ENCODE data around the gene LHFPL2. TPM values are rescaled to one million over a fixed set of nuclear protein-coding genes. Genes with fewer than 3 reads are reported as not detected.
"Not testable (repeated sequence)": the region's sequence is repeated elsewhere in the genome, so short reads cannot be mapped to it uniquely, and the experiment has no call there.

LHFPL2 gene, protein sequence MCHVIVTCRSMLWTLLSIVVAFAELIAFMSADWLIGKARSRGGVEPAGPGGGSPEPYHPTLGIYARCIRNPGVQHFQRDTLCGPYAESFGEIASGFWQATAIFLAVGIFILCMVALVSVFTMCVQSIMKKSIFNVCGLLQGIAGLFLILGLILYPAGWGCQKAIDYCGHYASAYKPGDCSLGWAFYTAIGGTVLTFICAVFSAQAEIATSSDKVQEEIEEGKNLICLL
- total RNA-seq: 10 to 100 TPM; 44.8 to 63.6 (median 50.2) TPM
- long read RNA-seq, donor 1, full-length matches to known transcripts: 13 of 69 reads
- long read RNA-seq, donor 1, partial matches to known transcripts: 36 of 69 reads
- long read RNA-seq, donor 1, other reads (novel, unspliced or antisense): 20 of 69 reads
- long read RNA-seq, donor 2, full-length matches to known transcripts: 1 of 6 reads
- long read RNA-seq, donor 2, partial matches to known transcripts: 4 of 6 reads
- long read RNA-seq, donor 2, other reads (novel, unspliced or antisense): 1 of 6 reads

DNA sequence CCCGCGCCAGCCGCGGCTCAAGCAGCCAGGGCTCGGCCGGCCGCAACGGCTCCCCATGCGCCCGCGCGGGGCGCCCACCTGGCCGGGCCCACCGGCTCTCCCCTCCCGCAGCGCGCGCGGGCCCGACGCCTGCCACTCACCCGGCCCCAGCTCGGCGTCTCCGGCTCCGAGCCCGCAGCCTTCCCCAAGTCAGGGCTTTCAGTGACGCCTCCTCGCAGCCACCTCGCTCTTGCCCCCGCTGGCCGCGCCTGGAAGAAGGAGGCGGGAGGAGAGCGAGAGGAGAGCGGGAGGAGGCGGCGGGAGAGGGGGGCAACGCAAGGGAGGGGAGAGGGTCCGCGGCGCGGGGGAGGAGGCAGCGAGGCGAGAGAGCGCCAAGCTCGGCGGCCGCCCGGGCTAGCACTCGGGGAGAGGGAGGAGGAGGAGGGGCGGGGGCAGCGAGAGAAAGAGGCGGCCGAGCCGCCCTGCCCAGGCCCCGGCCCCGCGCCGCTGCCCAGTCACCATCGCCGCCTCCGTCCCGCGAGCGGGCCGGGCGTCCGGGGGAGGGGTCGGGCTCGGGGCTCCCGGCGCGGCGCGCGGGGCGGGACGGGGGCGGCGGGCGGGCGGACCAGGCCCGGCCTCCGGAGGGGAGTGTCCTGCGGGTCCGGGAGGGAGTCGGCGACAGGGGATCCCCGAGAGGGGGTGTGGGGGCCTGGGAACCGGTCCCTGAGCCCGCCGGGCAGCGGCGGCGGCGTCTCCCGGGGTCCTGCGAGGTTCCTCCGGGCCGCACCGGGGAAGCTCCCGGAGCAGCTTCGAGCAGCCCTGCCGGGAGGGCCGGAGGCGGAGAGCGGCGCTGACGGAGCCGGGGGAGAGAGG, at the start of gene LHFPL2:
Gene LHFPL2 (minus strand): TSS at position 414 of the 852 bp plus-strand sequence. CDS start 138,559 bp downstream, outside the sequence.
- Histone ChIP-seq H3K4me1 (ENCODE audit: low read depth) (peaks cover 13% of the 10 kb centered on the region), H3K9me3 (no peaks in the 10 kb centered on the region), H3K4me3 (peak within 1 kb of the TSS; percentile 65), H3K36me3 (ENCODE audit: low read depth) (no peaks in the 10 kb centered on the region)
- intact Hi-C loops (cut with DNase I, micrococcal nuclease): no loop called here
- DNase-seq (peak; percentile 73 to 86 (median 78)), ATAC-seq (peak; percentile 81)
- TF ChIP-seq, protein P1, sequence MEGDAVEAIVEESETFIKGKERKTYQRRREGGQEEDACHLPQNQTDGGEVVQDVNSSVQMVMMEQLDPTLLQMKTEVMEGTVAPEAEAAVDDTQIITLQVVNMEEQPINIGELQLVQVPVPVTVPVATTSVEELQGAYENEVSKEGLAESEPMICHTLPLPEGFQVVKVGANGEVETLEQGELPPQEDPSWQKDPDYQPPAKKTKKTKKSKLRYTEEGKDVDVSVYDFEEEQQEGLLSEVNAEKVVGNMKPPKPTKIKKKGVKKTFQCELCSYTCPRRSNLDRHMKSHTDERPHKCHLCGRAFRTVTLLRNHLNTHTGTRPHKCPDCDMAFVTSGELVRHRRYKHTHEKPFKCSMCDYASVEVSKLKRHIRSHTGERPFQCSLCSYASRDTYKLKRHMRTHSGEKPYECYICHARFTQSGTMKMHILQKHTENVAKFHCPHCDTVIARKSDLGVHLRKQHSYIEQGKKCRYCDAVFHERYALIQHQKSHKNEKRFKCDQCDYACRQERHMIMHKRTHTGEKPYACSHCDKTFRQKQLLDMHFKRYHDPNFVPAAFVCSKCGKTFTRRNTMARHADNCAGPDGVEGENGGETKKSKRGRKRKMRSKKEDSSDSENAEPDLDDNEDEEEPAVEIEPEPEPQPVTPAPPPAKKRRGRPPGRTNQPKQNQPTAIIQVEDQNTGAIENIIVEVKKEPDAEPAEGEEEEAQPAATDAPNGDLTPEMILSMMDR (IDR thresholded peaks at IDR 0.05): no peak

DNA sequence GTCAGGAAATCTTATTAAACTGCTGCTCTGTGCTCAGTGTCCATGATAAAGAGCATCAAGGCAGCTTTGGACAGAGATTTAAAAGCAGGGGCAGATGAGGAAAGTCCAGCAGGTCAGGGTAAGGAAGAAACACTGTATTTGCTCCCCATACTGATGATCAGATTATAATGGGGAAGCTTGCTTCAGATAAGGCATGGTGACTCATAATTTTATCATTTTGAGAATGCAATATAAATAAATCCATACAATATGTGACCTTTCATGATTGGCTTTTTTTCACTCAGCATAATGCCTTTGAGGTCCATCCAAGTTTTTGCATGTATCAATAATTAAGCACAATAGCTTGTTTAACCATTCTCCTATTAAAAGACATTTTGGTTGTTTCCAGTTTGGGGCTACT, 48.1 kb upstream of the LHFPL2 start:
- intact Hi-C loops (cut with DNase I, micrococcal nuclease): no loop called here
- no peak for ATAC-seq
- no peak for DNase-seq
- Histone ChIP-seq H3K9me3 (no peaks in the 10 kb centered on the region), H3K4me3 (no peak overlapping the region), H3K4me1 (ENCODE audit: low read depth) (no peaks in the 10 kb centered on the region), H3K36me3 (ENCODE audit: low read depth) (no peaks in the 10 kb centered on the region)
- TF ChIP-seq, protein P1 (IDR thresholded peaks at IDR 0.05): no peak

DNA sequence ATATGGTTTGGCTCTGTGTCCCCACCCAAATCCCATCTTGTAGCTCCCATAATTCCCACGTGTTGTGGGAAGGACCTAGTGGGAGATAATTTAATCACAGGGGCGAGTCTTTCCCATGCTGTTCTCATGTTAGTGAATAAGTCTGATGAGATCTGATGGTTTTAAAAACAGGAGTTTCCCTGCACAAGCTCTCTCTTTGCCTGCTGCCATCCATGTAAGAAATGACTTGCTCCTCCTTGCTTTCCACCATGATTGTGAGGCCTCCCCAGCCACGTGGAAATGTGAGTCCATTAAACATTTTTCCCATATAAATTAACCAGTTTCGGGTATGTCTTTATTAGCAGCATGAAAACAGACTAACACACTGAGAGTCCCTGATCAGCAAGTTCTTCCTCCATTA, 47.5 kb upstream of the LHFPL2 start:
- intact Hi-C loops (cut with DNase I, micrococcal nuclease); ATAC-seq; H3K9me3 ChIP-seq: not testable (repeated sequence)

DNA sequence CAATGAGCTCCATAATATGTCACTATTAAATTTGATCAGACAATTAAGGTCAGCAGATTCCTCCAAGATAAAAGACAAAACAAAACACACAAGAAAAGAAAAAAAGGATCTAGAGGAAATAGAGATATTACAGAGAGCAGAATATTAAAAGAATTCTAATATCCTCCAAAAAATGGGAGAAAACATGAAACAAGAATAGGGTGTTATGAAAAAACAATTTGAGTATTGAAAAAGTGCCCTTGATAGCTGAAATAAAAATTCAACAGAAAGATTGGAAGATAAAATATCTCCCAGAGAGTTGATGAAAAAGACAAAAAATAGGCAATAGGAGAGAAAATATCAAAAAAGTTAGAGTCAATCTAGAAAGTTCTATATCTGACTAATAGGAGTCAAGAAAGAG, 44.8 kb upstream of the LHFPL2 start:
- TF ChIP-seq, protein P1 (IDR thresholded peaks at IDR 0.05): no peak

More for the DNA sequence above, 47.5 kb upstream of the LHFPL2 start:
- H3K4me1 ChIP-seq (ENCODE audit: low read depth); H3K36me3 ChIP-seq (ENCODE audit: low read depth); DNase-seq; H3K4me3 ChIP-seq: not testable (repeated sequence)

DNA sequence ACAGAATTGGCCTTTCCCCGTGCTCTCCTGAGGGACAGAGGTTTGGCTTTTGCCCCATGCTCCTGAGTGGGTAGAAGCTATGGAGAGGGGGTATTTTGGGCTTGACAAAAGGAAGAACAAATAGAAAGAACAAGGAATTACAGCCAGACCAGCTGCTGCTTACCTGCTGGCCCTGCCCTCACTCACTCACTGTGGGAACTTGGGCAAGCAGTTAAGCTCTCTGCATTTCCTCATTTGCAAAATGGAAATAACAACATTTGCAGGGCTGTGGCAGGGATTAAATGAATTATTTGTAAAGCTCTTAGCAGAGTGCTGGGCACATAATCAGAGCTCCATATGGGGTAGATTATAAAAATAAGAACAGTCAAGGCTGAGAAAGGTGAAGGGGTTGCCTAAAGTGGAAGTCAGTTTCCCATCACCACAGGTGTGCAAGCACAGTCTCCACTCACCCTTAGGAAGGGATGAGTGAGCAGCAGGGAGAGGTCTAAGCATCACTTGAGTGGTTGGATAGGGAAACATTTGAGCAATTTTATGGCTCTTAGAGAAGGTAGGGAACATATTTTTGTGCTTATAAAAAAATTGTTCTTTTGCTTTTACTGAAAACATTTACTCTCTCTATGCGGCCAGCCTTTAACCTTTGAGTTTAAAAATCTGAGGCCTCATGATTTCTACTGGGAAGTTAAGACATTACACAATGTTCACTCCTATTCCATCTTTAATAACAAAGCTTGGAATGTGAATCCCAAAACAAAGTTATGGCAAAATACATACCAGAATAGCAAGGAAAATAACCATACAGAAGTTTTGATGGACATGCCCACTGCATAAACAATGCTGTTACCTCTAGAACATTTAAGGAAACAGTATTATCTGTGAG, 42.8 kb upstream of the LHFPL2 start:
- DNase-seq (peak in 1 of 3 donors; percentile 38), ATAC-seq (peak; percentile 89)
- TF ChIP-seq, protein P1 (IDR thresholded peaks at IDR 0.05): no peak
- no peaks in the 10 kb centered on the region for H3K36me3 ChIP-seq (ENCODE audit: low read depth)
- no peaks in the 10 kb centered on the region for H3K9me3 ChIP-seq
- intact Hi-C loops (cut with DNase I, micrococcal nuclease): no loop called here
- no peak overlapping the region for H3K4me3 ChIP-seq
- peaks cover 11% of the 10 kb centered on the region for H3K4me1 ChIP-seq (ENCODE audit: low read depth)

More for the DNA sequence above, 44.8 kb upstream of the LHFPL2 start:
- ATAC-seq: no peak
- Histone ChIP-seq H3K36me3 (ENCODE audit: low read depth) (no peaks in the 10 kb centered on the region), H3K9me3 (no peaks in the 10 kb centered on the region), H3K4me1 (ENCODE audit: low read depth) (peaks cover 11% of the 10 kb centered on the region), H3K4me3 (no peak overlapping the region)
- no peak for DNase-seq
- intact Hi-C loops (cut with DNase I, micrococcal nuclease): no loop called here

Measured in mucosa of descending colon (tissue), 3 donors.